GM12875 (cell line): ENCODE measurements around the gene MYO5B.
"Not testable (repeated sequence)": the region's sequence is repeated elsewhere in the genome, so short reads cannot be mapped to it uniquely, and the experiment has no call there.

Experiments used
- H3K4me3 ChIP-seq: one replicate; pipeline ENCODE4 v1.5.1; 2011; ENCODE audit warnings: low read depth, low read length, control low read depth
- CTCF ChIP-seq: IDR thresholded peaks from 2 replicates; pipeline ENCODE4 v1.5.1; 2011; ENCODE audit warnings: low read depth, mild to moderate bottlenecking, control low read depth, inconsistent platforms, low read length, moderate library complexity, borderline replicate concordance; ENCODE audit not compliant: insufficient read depth

MYO5B gene

DNA sequence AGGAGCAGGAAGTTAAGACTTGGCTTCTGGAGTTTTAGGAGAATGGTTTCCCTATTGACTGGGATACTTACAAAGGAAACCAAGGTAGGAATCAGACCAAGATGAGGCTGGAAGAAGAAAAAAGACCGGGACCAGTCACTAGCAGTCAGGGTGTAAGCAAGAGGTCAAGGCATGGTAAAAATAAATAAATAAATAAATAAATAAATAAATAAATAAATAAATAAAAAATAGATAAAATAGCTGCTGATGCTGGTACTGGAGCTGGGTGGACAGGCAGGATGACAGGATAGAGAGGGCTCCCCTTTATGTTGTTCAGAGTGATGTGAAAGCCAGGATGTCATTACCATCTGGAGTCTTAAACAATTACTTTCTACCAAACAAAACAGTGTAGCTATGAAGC is 89.9 kb downstream of the MYO5B start:
- no peak for TF ChIP-seq CTCF
- H3K4me3 ChIP-seq, result no peak overlapping the region

DNA sequence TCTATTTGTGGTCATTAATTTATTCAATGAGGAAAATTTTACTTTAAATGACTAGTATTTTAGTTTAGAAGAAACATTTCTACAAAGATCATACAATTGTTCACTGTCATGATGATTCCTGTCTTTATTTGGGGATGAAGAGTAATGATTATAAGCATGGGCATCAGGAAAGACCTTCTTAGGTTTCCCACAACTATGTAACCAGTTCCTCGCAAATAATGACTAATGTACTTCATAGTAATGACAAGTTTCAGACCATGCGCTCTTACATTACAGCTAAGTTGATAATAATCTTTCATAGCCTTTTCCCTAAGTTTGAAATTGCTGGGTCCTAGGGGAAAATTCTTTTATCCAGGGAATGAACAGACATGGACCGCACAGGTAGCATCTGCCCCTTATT is 90.5 kb downstream of the MYO5B start:
- no peak overlapping the region for H3K4me3 ChIP-seq
- TF ChIP-seq CTCF, result no peak

- no peak overlapping the region for H3K4me3 ChIP-seq
- TF ChIP-seq CTCF, result no peak
Measured at GRCh38 chr18:50099725-50100407, 95.1 kb downstream of the MYO5B start.

- H3K4me3 ChIP-seq, result no peak overlapping the region
- TF ChIP-seq CTCF, result no peak
Measured at GRCh38 chr18:50097702-50098101, 97.2 kb downstream of the MYO5B start.

GRCh38 chr18:50096766-50097435 is 98.0 kb downstream of the MYO5B start:
- no peak for TF ChIP-seq CTCF
- H3K4me3 ChIP-seq, result no peak overlapping the region

DNA sequence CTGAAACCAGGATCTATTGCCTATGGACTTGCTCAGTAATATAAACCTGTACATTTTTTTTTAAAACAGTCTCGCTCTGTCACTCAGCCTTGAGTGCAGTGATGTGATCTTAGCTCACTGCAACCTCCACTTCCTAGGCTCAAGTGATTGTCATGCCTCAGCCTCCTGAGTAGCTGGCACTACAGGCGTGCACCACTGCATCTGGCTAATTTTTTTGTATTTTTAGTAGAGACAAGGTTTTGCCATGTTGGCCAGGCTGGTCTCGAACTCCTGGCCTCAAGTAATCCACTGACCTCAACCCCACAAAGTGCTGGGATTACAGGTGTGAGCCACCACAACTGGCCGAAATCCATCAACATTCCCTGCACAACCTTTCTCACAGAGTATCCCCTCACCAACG is 100.2 kb downstream of the MYO5B start:
- H3K4me3 ChIP-seq, result not testable (repeated sequence)

DNA sequence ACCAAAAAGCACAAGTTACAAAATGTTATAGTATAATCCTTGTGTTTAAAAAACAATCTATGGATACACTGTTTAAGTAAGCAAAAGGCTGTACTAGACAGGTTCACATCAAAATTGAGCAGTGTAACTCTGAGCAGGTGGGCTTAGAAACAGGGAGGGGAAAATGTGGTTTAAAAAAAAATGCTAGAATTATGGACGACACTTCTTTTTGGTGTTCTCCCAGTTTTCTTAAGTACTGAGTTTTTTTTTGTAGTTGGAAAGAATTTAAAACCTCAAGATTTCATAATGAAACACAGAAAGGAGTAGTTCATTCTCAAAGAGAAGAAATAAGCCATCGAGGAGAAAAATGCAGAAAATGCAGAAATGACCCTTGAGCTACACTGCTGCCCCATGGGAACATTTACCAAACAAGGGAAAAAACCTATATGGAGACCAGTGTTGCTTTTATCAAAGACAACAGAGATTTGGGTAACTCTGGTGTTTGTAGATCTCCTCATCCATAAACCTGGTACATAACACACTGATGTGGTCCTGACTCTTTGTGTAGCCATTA is 100.7 kb downstream of the MYO5B start:
- no peak overlapping the region for H3K4me3 ChIP-seq
- TF ChIP-seq CTCF, result no peak
